HG02840 (cell line): ENCODE measurements around the gene C7orf57.
"Not testable (repeated sequence)": the region's sequence is repeated elsewhere in the genome, so short reads cannot be mapped to it uniquely, and the experiment has no call there.

Experiments
- ATAC-seq: cut with Tn5 transposase; IDR thresholded peaks from one replicate; pipeline ENCODE4 v1.9.1; 2021; ENCODE audit warnings: mild to moderate bottlenecking, moderate library complexity, moderate number of reproducible peaks; ENCODE audit not compliant: unreplicated experiment, low FRiP score

The C7orf57 gene

GRCh38 chr7:48033922-48034321 is 1.4 kb upstream of the C7orf57 start:
- no peak for ATAC-seq

- no peak for ATAC-seq
Observed at GRCh38 chr7:48035967-48036478, 680 bp downstream of the C7orf57 start.

- ATAC-seq: no peak
Observed at GRCh38 chr7:48038815-48039506, 3.6 kb downstream of the C7orf57 start.

- no peak for ATAC-seq
Observed at GRCh38 chr7:48040944-48041652, 5.8 kb downstream of the C7orf57 start.

- ATAC-seq: no peak
Observed at GRCh38 chr7:48041653-48041970, 6.3 kb downstream of the C7orf57 start.

- ATAC-seq: no peak
Observed at GRCh38 chr7:48042216-48042615, 6.9 kb downstream of the C7orf57 start.

GRCh38 chr7:48042636-48043035 is 7.3 kb downstream of the C7orf57 start:
- ATAC-seq: no peak

GRCh38 chr7:48045195-48045765 is 9.9 kb downstream of the C7orf57 start:
- ATAC-seq: no peak

GRCh38 chr7:48046458-48046857 is 11.1 kb downstream of the C7orf57 start:
- no peak for ATAC-seq

GRCh38 chr7:48048113-48048512 is 12.8 kb downstream of the C7orf57 start:
- ATAC-seq: no peak

- no peak for ATAC-seq
Observed at GRCh38 chr7:48049850-48050249, 14.5 kb downstream of the C7orf57 start.

- no peak for ATAC-seq
Observed at GRCh38 chr7:48052748-48053147, 17.4 kb downstream of the C7orf57 start.

GRCh38 chr7:48053736-48054135 is 18.4 kb downstream of the C7orf57 start:
- ATAC-seq: no peak

GRCh38 chr7:48058990-48059389 is 23.6 kb downstream of the C7orf57 start:
- ATAC-seq: no peak

- no peak for ATAC-seq
Observed at GRCh38 chr7:48059706-48060105, 24.4 kb downstream of the C7orf57 start.

- ATAC-seq: no peak
Observed at GRCh38 chr7:48063985-48064384, 28.6 kb downstream of the C7orf57 start.

GRCh38 chr7:48067475-48067874 is 32.1 kb downstream of the C7orf57 start:
- ATAC-seq: no peak

- ATAC-seq: no peak
Observed at GRCh38 chr7:48074204-48074654, 38.9 kb downstream of the C7orf57 start.

GRCh38 chr7:48077423-48077822 is 42.1 kb downstream of the C7orf57 start:
- no peak for ATAC-seq

GRCh38 chr7:48078470-48078869 is 43.1 kb downstream of the C7orf57 start:
- no peak for ATAC-seq

- ATAC-seq: not testable (repeated sequence)
Observed at GRCh38 chr7:48082378-48082777, 47.0 kb downstream of the C7orf57 start.
